DMS53 treated with DMSO at 0.1 percent for 48 hours (cell line): ENCODE results near the gene PXN.
"Not testable (repeated sequence)": the region's sequence is repeated elsewhere in the genome, so short reads cannot be mapped to it uniquely, and the experiment has no call there.

Source experiments
- DNase-seq: peaks from one replicate; lab custom pipeline; 2025; ENCODE audit not compliant: unreplicated experiment; lab: John Stamatoyannopoulos, UW

Gene PXN

DNA sequence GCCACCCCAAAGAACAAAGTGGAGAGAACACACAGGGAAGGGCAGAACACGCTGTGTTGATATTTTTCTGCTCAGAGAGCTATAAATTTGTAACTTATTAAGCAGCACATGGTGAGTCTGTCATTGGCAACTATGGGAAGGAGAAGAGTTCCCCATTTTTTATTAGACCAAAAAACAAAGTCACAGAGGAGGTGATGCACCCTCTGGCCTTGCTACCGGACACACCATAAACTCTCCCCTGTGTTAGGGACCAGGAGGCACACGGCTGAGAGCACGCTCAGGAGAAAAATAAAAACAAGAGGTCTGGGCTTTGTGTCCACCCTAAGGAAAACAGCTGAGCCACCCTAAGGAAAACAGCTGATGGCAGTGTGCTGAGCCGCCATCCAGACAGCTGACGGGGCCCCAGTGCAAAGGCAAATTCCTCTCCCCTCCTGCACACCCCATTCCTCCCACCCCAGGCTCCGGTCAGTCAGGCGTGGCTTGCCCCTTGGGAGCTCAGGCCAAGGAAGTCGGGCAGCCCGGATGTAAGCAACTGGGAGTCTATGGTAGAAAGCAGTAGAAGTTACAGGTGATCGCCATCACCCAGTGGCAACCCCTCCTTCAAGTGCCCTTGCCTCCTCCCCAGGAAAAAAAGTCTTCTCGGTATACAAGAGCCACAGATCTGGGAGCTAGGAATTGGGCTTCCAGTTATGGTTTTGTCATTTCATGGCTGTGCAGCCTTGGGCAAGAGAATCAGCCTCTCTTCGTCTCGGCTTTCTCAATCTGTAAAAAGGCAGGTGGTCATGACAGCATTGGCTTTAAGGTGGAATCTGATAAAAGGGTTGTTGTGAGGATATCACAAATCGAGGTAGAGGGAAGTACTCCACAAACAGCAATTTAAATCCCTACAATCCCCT, 2.4 kb downstream of the PXN start:
- no peak for DNase-seq

DNA sequence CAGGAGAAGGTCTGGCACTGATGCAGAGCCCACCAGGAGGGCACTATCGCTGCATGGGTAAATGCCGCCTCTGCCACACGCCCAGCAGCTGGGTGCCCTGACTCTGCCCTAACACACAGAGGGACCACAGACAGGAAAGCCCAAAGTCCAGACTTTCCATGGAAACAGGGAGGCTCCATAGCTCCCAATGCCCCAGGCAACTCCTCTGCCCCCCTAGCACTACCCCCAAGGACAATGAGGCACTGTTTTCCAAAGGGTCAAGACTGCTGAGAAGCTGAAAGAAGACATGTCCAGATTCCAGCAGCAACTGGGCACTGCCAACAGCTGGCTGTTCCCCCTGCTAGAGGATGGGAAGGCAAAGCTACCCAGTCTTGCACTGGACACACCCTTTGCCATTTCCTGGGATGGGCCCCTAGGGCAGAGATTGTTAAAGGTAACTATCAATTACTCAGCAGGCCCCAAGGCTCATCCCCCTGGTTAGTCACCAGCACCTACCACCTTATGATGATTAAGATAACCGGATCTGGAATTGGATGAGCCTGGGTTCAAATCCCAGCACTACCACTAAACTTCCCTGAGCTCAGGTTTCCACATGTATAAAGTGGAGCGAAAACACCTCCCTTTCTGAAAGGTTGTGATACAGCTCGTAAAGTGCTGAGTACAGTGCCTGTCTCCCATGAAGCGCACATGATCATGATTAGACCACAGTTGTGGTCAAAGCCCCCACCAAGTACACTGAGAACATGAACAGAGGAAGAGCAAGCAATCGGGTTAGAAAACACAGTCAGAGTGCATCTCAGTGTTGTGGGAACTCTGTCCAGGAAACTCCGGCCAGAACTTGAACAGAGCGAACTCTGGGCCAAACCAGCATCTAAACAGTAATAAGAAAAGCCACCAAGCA, 3.3 kb downstream of the PXN start:
- DNase-seq, result no peak

DNA sequence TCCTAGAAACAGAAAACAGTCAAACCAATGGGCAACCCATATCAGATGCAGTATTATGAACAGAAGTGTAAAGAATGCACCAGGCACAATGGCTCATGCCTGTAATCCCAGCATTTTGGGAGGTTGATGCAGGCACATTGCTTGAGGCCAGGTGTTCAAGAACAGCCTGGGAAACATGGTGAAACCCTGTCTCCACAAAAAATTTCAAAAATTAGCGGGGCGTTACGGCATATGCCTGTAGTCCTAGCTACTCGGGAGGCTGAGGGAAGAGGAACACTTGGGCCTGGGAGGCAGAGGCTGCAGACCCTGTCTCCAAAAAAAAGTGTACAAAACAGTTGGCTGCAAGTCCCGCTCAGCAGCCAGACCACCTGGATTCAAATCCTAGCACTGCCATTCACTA, 4.9 kb downstream of the PXN start:
- DNase-seq, result no peak

DNA sequence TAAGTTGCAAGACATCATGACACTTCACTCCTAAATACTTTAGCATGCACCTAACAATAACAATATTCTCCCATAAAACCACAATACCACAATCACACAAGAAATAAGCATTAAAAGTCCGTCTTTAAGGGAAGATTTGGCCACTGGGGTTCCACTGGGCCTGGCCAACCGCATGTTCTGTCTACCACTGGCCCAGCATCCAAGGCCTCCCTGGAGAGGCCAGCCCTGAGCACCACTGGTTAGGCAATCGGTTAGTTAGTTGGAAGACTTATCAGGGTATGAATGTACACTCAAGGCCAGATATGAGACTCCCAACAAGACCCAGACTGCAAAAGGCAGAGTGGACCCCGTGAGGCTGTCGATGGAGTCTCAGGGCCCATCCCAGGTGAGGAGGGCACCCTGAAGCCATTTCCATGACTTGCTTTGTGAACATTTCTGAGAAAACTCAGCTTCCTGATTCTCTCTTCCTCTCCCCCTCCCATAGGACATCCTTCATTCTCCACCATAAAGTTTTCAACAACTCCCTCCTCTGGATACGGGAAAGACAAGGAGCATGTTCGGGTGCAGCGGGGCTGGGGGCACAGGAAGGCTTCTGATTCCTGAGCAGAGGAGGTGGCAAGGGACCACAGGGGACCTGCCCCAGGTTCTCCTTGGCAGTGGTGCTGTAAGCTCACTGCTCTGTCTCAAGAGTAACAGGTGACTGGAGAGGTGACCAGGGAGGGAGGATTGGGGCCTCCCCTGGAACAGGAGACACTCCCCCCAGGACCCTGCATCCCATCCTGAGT, 5.9 kb downstream of the PXN start:
- no peak for DNase-seq

DNA sequence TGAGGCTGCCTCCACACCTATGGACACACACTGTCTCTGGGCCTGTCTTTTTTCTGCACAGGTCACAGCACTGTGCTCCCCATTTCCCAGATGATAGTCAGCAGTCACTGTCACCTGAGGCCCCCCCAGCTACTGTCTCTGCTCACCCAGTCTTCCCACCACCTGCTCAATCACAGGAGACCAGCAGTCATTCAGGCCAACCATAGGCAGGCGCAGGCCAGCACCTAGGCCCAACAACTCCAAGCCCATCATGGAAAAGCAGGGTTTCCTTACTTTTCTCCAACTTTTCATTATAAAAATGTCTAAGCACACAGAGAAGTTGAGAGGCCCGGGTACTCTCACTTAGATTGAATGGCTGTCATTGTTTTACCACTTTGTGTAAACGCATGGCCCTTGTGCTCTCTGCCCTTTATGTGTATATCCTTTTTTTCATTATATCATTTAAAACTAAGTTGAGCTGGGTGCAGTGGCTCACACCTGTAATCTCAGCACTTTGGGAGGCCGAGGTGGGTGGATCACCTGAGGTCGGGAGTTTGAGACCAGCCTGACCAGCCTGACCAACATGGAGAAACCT, 7.1 kb downstream of the PXN start:
- no peak for DNase-seq

DNA sequence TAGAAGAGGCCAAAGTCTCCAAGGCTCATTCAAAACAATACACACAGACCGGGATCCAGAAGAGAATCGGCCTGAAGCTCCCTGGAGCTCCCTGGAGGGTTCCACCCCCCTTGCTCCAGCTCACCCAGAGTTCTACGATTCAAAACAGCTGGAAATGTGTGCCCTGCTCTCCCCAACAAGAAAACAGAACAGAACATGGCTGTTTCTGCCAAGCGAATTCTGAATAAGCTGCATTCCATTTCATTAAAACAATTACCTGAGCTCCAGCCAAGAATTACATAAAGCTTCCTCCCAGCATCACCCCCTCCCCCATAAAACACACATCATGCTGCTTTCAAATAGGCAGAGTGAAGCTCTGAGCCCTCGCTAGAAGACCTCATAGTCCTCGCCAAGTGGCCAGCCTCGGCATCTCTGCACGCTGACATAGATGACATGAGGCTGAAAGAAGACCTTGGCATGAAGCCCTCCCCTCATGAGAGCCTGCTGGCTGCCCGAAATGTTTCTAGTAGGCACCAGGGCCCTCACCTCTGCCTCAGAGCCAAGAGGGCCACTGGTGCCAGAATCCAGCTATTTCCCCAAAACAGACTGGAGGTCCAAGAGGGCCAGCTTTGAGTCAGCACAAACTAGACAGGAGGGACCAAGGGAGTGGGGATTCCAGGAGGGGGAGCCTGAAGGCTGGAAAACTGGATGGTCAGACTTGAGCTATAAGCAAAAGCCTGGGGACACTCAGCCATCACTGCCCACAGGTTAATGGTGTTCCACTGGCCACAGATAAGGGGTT, 8.3 kb downstream of the PXN start:
- no peak for DNase-seq

DNA sequence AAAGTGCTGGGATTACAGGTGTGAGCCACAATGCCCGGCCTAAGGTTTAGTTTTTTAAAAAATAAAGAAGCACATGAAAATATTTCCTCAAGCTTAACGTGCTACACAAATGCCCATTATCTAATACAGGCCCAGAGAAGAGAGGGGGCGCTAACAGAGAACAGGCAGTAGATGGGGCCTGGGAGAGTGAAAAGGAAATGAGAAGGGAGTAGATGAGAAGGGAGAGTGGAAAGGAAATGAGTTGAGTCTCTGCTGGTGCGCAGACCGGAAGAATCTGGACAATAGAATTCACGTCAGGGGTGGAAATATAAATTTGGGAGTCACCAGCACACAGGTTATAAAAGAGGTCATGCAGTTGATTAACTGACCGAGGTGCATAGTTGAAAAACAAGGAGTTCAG, 10.7 kb downstream of the PXN start:
- DNase-seq, result no peak

DNA sequence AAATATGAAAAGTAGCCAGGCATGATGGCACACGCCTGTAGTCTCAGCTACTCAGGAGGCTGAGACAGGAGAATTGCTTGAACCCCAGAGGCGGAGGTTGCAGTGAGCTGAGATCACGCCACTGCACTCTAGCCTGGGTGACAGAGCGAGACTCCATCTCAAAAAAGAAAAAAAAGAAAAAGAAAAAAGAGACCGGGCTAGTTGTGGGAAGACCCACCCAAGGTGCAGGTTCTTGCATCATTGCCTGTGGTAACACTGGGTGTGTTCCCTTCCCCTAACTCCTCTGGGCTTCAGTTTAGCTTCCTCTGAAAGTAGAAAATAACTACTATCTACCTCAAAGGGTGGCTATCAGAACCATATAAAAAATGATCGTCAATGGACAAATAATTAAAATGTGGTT, 12.2 kb downstream of the PXN start:
- not testable (repeated sequence) for DNase-seq

DNA sequence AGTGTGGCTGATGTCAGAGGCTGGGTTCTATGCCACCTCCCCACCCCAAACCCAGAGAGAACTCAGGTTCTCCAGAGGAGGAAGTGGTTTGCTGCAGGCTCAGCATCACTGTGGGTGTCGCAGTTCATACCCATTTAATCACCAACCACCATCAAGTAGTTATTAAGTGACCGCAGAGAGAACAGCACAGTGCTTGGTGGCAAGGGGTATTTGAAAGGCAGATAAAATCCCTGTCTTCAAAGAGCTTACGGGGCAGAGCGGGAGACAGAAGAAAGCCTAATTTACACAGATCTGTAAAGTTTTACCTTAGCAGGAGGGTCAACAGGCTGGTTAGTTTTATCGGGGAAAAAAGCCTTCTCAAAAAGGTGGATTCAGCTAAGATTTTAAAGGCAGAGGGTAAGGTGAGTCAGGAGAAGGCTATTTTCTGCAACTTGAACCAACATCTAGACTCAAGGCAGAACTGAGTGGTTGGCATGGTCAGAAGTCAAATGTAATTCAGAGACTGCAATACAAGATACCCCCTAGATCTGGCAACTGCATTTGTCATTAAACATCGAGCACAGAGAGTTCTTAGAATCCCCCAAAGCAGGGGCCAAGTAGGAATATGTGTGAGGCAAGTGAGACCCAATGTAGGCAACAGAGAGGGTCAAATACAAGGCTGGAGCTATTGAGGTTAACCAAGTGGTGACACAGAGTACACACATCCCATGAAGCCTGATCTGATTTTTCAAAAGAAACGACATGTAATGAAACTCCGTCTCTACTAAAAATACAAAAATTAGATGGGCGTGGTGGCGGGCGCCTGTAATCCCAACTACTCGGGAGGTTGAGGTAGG, 13.2 kb downstream of the PXN start:
- DNase-seq, result no peak

DNA sequence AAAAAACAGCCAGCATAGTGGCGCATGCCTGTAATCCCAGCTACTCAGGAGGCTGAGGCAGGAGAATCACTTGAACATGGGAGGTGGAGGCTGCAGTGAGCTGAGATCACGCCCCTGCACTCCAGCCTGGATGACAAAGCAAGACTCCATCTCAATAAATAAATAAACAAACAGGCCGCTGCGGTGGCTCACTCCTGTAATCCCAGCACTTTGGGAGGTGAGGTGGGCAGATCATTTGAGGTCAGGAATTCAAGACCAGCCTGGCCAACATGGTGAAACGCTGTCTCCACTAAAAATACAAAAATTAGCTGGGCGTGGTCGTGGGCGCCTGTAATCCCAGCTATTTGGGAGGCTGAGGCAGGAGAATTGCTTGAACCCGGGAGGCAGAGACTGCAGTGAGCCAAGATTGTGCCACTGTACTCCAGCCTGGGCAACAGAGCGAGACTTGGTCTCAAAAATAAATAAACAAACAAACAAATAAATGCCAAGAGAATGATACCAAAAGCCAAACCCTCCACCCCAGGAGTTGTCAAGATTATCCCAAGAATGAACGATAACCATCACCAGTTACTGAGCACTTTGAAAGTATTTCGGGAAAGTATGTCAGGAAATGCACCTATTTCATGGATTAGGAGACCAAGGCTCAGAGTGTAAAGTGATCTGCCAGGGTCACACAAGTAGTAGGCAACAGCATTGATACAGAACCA, 14.0 kb downstream of the PXN start:
- DNase-seq, result not testable (repeated sequence)

DNA sequence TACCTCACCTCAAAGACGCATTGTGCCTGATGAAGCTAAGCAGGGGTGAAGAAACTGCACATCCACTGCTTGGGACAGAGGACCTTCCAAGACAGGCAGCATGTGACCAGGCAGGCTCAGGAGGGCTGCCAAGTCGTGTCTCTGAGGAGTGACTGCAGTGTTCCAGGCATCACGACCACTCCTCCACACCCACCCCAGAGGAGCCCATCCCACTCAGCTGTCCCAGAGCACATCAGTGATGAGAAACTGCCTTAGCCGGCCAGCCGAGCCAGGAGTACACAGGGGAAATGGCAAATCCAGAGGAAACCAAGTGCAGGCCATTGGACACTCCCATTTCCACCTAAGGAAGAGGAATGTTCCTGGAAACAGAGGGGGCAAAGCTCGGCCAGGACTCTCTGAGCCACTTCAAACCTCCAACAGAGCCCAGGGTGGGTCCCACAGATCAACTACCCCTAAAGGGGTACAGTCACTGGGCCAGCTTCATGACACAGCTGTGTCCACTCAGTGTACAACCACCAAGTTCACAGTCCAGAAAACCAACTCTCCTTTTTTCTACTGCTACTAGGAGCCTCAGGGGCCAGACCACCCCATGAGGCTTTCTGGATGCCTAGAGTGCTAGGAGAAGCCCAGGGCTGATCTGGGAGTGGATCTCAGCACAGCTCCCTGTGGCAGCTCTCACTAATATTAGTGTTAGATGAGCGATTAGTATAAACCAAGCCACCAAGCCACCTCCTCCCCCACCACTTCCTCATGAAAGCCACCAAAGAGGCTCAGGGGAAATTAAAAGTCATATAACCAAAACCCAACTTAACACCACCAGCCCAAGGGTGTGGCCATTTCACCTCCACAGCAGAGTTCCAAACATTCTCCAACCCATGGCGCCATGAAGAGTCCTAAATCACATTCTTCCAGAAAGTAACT, 15.4 kb downstream of the PXN start:
- no peak for DNase-seq

DNA sequence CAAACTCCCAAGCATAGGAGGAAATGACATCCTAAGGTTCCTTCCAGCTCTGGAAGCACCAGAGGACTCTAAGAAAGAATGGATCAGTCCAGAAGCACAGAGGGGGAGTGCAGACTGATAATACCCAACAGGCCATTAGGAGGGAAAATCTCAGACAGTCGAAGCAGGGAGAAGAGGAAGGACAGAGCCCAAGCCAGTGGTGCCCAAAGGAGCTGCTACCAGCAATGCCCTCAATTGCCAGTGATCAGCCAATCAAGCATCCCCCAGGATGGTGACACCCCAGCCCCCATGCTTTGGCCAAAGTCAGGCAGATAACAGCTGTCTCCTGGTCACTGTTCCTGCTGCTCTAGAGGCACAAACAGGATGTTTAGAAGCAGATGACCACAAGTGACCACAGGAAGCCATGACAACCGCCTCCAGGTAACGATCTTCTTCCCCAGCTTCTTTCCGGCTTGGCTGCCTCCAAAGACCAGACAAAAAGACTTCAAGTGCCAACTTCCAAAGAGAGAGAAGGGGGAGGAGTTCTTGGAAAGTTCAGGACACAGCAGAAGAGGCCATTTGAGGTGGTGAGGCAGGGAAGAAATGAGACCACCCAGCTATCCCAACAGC, 16.2 kb downstream of the PXN start:
- DNase-seq, result no peak

DNA sequence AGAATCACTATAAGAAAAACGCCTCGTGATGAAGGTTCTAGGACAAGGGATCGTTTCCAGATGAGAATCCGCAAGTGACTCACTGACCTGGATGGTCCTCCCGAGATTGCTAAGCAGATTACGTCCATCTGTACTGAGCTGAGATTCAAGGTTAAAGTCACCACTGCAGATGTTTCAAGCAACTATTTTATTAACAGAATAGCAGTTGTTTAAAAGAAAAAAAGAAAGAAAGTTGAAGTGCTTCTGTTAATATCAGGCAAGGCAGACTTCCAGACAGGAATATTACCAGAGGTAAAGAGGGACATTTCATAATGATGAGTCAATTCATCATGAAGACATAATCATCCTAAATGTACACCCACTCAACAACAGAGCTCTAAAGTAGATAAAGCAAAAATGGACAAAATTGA, 17.9 kb downstream of the PXN start:
- DNase-seq, result no peak

DNA sequence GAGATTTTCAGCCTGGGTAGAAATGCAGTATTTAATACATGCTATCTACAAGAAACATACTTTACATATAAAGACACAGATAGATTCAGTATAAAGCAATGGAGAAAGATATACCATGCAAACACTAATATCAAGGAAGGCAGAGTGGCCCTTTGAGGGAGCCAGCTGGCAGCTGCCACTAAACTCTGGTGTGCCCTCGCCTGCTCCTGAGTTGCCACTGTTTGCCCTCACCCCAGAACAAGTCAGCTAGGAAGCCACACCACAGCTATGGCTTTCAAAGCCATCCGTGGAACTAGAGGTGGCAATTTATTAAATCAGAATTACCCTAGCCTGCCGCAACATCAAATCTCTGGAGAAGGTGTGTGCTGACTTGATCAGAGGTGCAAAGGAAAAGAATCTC, 18.3 kb downstream of the PXN start:
- DNase-seq, result no peak

DNA sequence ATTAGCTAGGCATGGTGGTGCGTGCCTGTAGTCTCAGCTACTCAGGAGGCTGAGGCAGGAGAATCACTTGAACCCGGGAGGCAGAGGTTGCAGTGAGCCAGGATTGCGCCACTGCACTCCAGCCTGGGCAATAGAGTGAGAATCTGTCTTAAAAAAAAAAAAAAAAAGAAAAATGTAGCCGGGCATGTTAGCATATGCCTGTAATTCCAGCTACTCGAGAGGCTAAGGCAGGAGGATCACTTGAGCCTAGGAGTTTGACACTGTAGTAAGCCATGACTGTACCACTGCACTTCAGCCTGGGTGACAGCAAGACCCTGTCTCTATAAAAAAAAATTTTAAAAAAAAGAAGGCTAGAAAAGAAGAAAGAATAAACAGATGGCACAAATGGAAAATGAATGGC, 18.8 kb downstream of the PXN start:
- not testable (repeated sequence) for DNase-seq

DNA sequence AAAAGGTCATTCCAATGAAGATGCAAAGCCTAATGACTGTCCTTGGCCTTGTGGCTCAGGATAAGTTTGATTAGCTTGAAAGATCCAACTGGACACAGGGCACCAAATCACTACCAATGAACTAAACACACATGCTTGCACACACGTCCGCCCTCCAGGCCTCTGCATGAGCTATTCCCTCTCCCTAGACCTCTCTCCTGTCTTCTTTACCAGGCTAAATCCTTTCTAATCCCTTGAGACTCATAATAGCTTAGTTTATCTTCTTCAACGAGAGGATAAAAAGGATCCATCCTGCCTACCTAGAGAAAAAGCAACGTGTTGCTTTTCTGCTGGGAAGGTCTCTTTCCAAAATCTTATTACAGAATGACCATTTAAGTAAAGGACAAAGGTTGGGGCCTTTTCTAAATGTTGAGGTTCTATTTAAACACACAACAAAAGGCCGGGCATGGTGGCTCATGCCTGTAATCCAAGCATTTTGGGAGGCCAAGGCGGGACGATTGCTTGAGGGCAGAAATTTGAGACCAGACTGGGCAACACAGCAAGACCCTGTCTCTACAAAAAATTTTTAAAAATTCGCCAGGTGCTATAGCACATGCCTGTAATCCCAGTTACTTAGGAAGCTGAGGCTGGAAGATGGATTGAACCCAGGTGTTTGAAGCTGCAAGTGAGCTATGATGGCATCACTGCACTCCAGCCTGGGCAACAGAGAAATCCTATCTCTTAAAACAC, 22.4 kb downstream of the PXN start:
- no peak for DNase-seq
